ENCODE measurements around the gene LUZP2. TPM values are rescaled to one million over a fixed set of nuclear protein-coding genes. Genes with fewer than 3 reads are reported as not detected.

LUZP2 gene
- polyA plus RNA-seq, 1 of the 3 experiments (the other 2 are of a cell fraction), result 0.03 TPM

GRCh38 chr11:24872186-24872585 lies 375.3 kb downstream of the LUZP2 start:
- peak overlapping the region in 1 of 2 experiments; percentile 76; a peak in 1 of 4 replicates for H3K27ac ChIP-seq (ENCODE audit: low read depth in 2 of 2, low read length in 1 of 2)
- H3K36me3 ChIP-seq (replicated peaks in 1 of 2; ENCODE audit: control insufficient read depth in 1 of 2, insufficient read depth in 2 of 2, low read length in 1 of 2), result no peaks in the 10 kb centered on the region
- H3K9ac ChIP-seq, result no peak overlapping the region
- H3K79me2 ChIP-seq (ENCODE audit: insufficient read depth), result no peaks in the 10 kb centered on the region
- H3K4me3 ChIP-seq (ENCODE audit: low read depth in 2 of 2, low read length in 1 of 2), result no peak overlapping the region
- H2AFZ ChIP-seq (ENCODE audit: low read depth), result no peak overlapping the region
- H3K9me3 ChIP-seq, result no peaks in the 10 kb centered on the region
- H3K4me1 ChIP-seq (ENCODE audit: control insufficient read depth in 1 of 2, insufficient read depth in 2 of 2, low read depth in 1 of 2, low read length in 1 of 2), result peaks cover 0 to 12% of the 10 kb centered on the region in 2 experiments; a peak in 2 of 4 replicates
- ChIA-PET CTCF (no interaction called here), POLR2A (no interaction called here)
- DNase-seq, result no peak
- H3F3A ChIP-seq (replicated peaks; ENCODE audit: insufficient read depth), result no peaks in the 10 kb centered on the region
- no peak overlapping the region for H3K4me2 ChIP-seq
- 58% methylated on average over 2 of the region's 2 CpGs for WGBS (ENCODE audit: low lambda C conversion rate)
- TF ChIP-seq SIN3A (IDR thresholded peaks at IDR 0.05; ENCODE audit: borderline replicate concordance, low read depth, low read length) (no peak), JUND (IDR thresholded peaks at IDR 0.05) (no peak), RCOR1 (IDR thresholded peaks at IDR 0.05; ENCODE audit: low read length) (no peak), RAD21 (IDR thresholded peaks at IDR 0.05; ENCODE audit: low read length) (no peak), FOXM1 (IDR thresholded peaks at IDR 0.05; ENCODE audit: low read depth) (no peak), CTCF (IDR thresholded peaks at IDR 0.05) (no peak), USF1 (IDR thresholded peaks at IDR 0.05; ENCODE audit: borderline replicate concordance, low read depth) (no peak), TAF1 (IDR thresholded peaks at IDR 0.05; ENCODE audit: borderline replicate concordance, low read depth, low read length) (no peak), RFX5 (IDR thresholded peaks at IDR 0.05; ENCODE audit: low read length) (no peak), PBX3 (IDR thresholded peaks at IDR 0.05) (no peak), MAX (IDR thresholded peaks at IDR 0.05; ENCODE audit: low read depth) (no peak), EZH2phosphoT487 (IDR thresholded peaks at IDR 0.05; ENCODE audit: borderline replicate concordance, low read depth) (no peak)
- no peaks in the 10 kb centered on the region for H3K9me2 ChIP-seq
- no peaks in the 10 kb centered on the region for H4K20me1 ChIP-seq (ENCODE audit: insufficient read depth)
- H3K27me3 ChIP-seq (ENCODE audit: insufficient read depth), result no peaks in the 10 kb centered on the region

- no peaks in the 10 kb centered on the region for H4K20me1 ChIP-seq (ENCODE audit: insufficient read depth)
- no peak overlapping the region for H3K9ac ChIP-seq
- no peak overlapping the region for H3K4me2 ChIP-seq
- CTCF ChIA-PET, result interaction anchor here (0.8 kb wide), 1 partner anchor 861 kb away, joined by 3 read pairs; no protein-coding TSS in a partner anchor
- H3K4me1 ChIP-seq (ENCODE audit: control insufficient read depth in 1 of 2, insufficient read depth in 2 of 2, low read depth in 1 of 2, low read length in 1 of 2), result peaks cover 0 to 10% of the 10 kb centered on the region in 2 experiments; a peak in 2 of 4 replicates
- H3K27me3 ChIP-seq (ENCODE audit: insufficient read depth), result no peaks in the 10 kb centered on the region
- POLR2A ChIA-PET, result no interaction called here
- no peaks in the 10 kb centered on the region for H3F3A ChIP-seq (replicated peaks; ENCODE audit: insufficient read depth)
- no peak overlapping the region for H3K4me3 ChIP-seq (ENCODE audit: low read depth in 2 of 2, low read length in 1 of 2)
- peak overlapping the region in 1 of 2 experiments; percentile 77; a peak in 2 of 4 replicates for H3K27ac ChIP-seq (ENCODE audit: low read depth in 2 of 2, low read length in 1 of 2)
- peak; percentile 25 for DNase-seq
- no peaks in the 10 kb centered on the region for H3K36me3 ChIP-seq (replicated peaks in 1 of 2; ENCODE audit: control insufficient read depth in 1 of 2, insufficient read depth in 2 of 2, low read length in 1 of 2)
- no peaks in the 10 kb centered on the region for H3K9me2 ChIP-seq
- H3K79me2 ChIP-seq (ENCODE audit: insufficient read depth), result no peaks in the 10 kb centered on the region
- no peaks in the 10 kb centered on the region for H3K9me3 ChIP-seq
- no peak overlapping the region for H2AFZ ChIP-seq (ENCODE audit: low read depth)
- no peak for TF ChIP-seq YY1 (IDR thresholded peaks at IDR 0.05; ENCODE audit: low read depth)
- no peak for TF ChIP-seq MXI1 (IDR thresholded peaks at IDR 0.05; ENCODE audit: low read depth, low read length)
- TF ChIP-seq FOXM1 (IDR thresholded peaks at IDR 0.05; ENCODE audit: low read depth), result no peak
- TF ChIP-seq EP300 (IDR thresholded peaks at IDR 0.05; ENCODE audit: borderline replicate concordance in 1 of 2, low read depth in 1 of 2, low read length in 1 of 2), result peak in 1 of 2 experiments; percentile 60; a peak in 2 of 4 replicates
- no peak for TF ChIP-seq MEF2A (IDR thresholded peaks at IDR 0.05; ENCODE audit: borderline replicate concordance, low read depth)
- no peak for TF ChIP-seq ZBTB33 (IDR thresholded peaks at IDR 0.05; ENCODE audit: borderline replicate concordance, low read depth)
- TF ChIP-seq TAF1 (IDR thresholded peaks at IDR 0.05; ENCODE audit: borderline replicate concordance, low read depth, low read length), result no peak
- 0 out of 2 replicates have a peak, but pooled peaks have one; percentile 40 for TF ChIP-seq FOXJ3 (CRISPR knock-in tag; IDR thresholded peaks at IDR 0.05)
- TF ChIP-seq NFIC (IDR thresholded peaks at IDR 0.05; ENCODE audit: borderline replicate concordance), result no peak
- TF ChIP-seq TCF12 (IDR thresholded peaks at IDR 0.05), result no peak
- no peak for TF ChIP-seq TEAD4 (IDR thresholded peaks at IDR 0.05; ENCODE audit: borderline replicate concordance, insufficient read depth)
- TF ChIP-seq RCOR1 (IDR thresholded peaks at IDR 0.05; ENCODE audit: low read length), result peak; percentile 52; the same call in 1 of the 2 replicates
- TF ChIP-seq CHD2 (IDR thresholded peaks at IDR 0.05; ENCODE audit: low read length, partially characterized antibody), result peak; percentile 12
- TF ChIP-seq RAD21 (IDR thresholded peaks at IDR 0.05; ENCODE audit: low read length), result peak; percentile 8; the same call in 1 of the 2 replicates
These were observed 375.9 kb downstream of the LUZP2 start for GRCh38 chr11:24872651-24873311.

Data from SK-N-SH (cell line).